ENCODE data around the gene PRKN. TPM values are rescaled to one million over a fixed set of nuclear protein-coding genes. Genes with fewer than 3 reads are reported as not detected.

The PRKN gene
- total RNA-seq, 2 donors from 2014 or later: 15.7 to 19.3 TPM

DNA sequence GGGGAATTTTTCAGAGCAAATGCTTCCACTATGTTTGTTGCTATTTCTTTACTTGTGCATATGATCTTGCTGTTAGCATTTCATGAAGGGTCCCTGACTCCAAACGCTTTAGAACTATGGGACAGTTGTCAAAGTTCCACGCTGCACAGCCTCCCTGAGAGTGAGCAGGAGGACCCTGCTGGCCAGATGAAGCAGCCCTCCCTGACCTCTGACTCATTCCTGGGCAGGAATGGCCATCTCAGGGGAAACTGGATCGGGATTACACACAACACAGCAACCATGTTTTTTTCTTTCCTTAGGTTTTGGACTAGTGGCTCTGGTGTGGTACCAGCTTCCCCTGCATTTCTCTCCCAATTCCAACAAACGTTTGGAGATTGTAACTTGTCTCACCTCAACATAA is 742.9 kb downstream of the PRKN start:
- Histone ChIP-seq H3K4me3 (no peak overlapping the region), H3K36me3 (no peaks in the 10 kb centered on the region), H3K27me3 (no peaks in the 10 kb centered on the region), H3K27ac (no peak overlapping the region), H3K9me3 (no peaks in the 10 kb centered on the region), H3K4me1 (no peaks in the 10 kb centered on the region)
- TF ChIP-seq, protein P1, sequence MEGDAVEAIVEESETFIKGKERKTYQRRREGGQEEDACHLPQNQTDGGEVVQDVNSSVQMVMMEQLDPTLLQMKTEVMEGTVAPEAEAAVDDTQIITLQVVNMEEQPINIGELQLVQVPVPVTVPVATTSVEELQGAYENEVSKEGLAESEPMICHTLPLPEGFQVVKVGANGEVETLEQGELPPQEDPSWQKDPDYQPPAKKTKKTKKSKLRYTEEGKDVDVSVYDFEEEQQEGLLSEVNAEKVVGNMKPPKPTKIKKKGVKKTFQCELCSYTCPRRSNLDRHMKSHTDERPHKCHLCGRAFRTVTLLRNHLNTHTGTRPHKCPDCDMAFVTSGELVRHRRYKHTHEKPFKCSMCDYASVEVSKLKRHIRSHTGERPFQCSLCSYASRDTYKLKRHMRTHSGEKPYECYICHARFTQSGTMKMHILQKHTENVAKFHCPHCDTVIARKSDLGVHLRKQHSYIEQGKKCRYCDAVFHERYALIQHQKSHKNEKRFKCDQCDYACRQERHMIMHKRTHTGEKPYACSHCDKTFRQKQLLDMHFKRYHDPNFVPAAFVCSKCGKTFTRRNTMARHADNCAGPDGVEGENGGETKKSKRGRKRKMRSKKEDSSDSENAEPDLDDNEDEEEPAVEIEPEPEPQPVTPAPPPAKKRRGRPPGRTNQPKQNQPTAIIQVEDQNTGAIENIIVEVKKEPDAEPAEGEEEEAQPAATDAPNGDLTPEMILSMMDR (IDR thresholded peaks at IDR 0.05): no peak
- DNase-seq (ENCODE audit: low spot score): no peak

DNA sequence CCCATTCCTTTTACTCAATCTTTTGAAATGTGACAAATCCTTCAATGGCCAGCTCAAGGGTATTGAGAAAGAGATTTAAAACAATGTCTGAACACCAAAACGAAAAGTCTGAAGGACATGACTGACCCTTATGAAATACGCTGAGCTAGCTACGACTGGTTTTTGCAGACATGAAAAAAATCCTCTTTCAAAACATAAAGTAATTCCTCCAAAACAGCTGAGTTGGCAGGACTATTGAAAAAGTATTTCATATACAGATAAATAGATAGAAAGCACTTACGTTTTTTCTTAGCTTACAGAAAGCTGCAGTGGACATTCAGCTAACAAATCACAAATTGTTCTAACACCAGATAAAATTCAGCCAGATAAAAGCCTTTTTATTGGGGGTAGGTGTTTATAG is 751.0 kb downstream of the PRKN start:
- Histone ChIP-seq H3K27ac (no peak overlapping the region), H3K36me3 (no peaks in the 10 kb centered on the region), H3K4me1 (no peaks in the 10 kb centered on the region), H3K4me3 (no peak overlapping the region), H3K27me3 (no peaks in the 10 kb centered on the region), H3K9me3 (no peaks in the 10 kb centered on the region)
- DNase-seq (ENCODE audit: low spot score): no peak
- TF ChIP-seq, protein P1 (IDR thresholded peaks at IDR 0.05): no peak

DNA sequence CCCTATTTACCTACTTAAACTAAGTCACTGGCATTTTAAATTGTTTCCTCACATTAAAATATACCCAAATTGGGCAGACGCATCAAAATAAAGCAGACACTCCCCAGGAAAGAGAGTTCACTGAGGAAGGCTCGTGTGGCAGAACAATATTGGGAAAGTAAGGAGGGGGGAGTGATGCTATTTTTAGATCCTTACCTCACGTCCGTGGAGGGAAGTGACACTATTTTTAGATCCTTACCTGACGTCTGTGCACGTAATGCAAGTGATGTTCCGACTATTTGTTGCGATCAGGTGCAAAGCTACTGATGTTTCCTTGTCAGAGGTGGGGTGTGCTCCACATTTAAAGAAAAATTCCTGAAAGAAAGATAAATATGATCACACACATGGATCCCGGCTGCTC is 754.5 kb downstream of the PRKN start:
- Histone ChIP-seq H3K27me3 (no peaks in the 10 kb centered on the region), H3K9me3 (no peaks in the 10 kb centered on the region), H3K36me3 (no peaks in the 10 kb centered on the region), H3K27ac (no peak overlapping the region), H3K4me3 (no peak overlapping the region), H3K4me1 (no peaks in the 10 kb centered on the region)
- TF ChIP-seq, protein P1 (IDR thresholded peaks at IDR 0.05): no peak
- DNase-seq (ENCODE audit: low spot score): no peak

DNA sequence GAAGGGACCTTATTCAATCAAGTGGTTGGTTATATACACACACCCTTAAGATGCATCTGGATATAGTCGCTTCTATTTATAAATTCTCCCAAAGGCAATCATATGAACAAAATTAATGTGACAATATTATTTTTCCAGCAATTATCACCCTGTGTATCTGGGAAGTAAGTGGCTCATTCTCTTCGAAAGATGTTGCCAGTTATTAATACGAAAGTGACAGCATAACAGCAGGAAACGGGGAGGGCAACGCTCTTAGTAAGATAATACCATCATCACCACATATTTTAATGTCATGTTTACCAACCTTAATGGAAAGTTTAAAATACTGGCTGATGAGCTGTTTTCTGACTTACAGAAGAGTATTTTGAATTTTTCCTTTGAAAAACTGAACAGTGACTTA is 756.5 kb downstream of the PRKN start:
- no peak for DNase-seq (ENCODE audit: low spot score)
- Histone ChIP-seq H3K4me1 (no peaks in the 10 kb centered on the region), H3K4me3 (no peak overlapping the region), H3K36me3 (no peaks in the 10 kb centered on the region), H3K9me3 (no peaks in the 10 kb centered on the region), H3K27me3 (no peaks in the 10 kb centered on the region), H3K27ac (peak overlapping the region in 1 of 2 donors; percentile 13)
- TF ChIP-seq, protein P1 (IDR thresholded peaks at IDR 0.05): no peak

DNA sequence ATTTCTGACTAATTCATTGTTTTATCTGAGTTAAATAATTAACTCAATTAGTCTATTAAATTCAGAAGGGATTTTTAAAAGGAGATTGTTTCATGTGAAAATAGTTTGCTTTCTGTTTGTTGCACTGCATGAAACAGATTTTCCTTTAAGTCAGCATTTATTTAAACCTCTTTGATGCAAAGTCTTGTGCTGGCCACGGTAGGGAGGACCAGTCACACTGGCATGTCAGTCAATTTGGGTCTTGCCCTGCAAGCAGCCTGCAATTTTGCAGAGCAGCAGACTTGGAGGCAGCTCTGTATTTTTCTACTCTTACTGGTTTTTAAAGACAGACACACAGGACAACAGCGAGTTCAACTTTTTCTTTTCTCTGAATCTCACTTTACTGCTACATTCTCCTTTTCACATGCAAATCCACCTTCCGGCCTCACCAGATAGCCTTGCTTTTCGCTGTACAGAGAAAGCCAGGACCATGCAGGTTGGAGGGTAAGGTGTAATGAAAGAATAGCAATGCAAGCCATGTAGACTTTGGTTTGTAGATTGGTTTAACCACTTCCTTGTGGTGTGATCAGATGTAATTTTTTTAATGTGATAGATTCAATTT is 763.8 kb downstream of the PRKN start:
- H3K4me1 ChIP-seq: no peaks in the 10 kb centered on the region
- no peaks in the 10 kb centered on the region for H3K9me3 ChIP-seq

More for the DNA sequence above, 763.8 kb downstream of the PRKN start:
- no peak overlapping the region for H3K27ac ChIP-seq
- DNase-seq (ENCODE audit: low spot score): no peak
- TF ChIP-seq, protein P1 (IDR thresholded peaks at IDR 0.05): no peak
- no peaks in the 10 kb centered on the region for H3K27me3 ChIP-seq
- no peak overlapping the region for H3K4me3 ChIP-seq
- no peaks in the 10 kb centered on the region for H3K36me3 ChIP-seq
